Hippocampal formation (tissue), 2 donors: ENCODE results near the gene SBNO2.

Source experiments
- DNase-seq, 2 donors: peaks; one replicate each; lab custom pipeline; 2025; lab: John Stamatoyannopoulos, UW

The SBNO2 gene

GRCh38 chr19:1154731-1155351 is 19.2 kb downstream of the SBNO2 start:
- no peak for DNase-seq

DNA sequence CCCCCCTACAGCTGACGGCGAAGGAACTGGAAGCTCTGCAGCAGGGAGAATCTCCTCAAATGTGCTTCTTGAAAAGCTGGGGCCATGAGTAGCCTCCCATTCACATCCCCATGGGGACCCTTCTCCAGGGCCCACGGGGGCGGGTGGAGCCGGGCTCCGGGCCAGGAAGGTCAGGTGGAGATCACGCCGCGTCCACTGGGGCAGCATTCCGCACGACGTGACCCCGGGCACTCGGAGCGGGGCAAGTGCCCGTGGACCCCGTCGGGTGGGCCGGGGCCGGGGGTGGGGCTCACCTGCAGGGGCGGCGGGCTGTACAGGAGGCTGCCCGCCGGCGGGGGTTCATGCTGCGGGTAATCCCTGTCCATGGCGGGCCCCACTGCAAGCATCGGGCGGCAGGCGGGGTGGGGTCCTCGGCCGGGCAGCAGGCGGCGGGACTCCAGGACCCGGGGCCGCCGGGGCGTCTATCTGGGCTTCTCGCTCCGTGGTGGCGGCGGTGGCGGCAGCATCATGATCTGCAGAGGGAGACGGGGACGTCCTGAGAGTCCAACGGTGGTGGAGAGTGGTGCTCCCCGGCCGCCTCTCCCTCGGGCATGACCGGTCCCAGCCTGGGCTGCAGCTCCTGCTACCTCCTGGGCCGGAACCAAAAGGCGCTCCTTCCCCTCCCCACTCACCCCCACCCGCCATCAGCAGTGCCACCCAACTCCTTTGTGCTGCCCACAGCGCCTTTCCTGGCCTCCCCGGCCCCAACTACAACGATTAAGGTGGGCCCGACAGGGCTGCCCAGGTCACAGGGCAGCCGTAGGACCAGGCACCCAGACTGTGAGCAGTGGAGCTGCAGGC is 20.0 kb downstream of the SBNO2 start:
- DNase-seq, result no peak

DNA sequence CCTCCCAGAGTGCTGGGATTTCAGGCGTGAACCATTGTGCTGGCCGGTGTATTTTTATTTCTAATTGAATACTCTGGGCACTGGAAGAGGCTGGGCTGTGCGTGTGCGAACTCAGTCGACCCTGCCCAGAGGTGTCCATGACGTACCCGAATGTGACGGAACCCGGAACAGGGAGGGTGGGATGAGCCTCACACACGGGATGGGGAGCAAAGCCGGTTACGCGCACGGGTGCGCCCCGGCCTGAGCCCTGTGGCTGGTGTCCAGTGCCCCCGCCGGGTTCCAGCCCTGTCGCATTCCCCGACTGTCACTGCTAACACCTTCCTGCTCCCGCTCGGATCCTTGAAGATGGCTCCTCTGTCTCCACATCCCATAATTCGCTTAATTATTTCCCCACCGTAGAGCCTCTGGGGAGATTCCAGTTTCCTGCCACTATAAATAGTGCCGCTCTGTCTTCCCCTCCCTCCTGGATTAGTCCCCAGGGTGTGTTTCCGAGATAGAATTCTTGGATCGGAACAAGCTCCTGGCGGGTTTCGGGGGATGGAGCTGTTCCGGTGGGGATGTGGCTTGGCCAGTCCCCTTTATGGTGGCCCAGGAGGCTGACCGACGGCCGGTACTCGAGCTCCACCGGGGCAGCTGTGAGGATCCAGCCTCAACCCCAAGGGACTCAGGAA is 22.0 kb downstream of the SBNO2 start:
- no peak for DNase-seq

- no peak for DNase-seq
These were observed 22.9 kb downstream of the SBNO2 start for GRCh38 chr19:1151037-1151724.

GRCh38 chr19:1150333-1151036 is 23.6 kb downstream of the SBNO2 start:
- DNase-seq, result no peak

DNA sequence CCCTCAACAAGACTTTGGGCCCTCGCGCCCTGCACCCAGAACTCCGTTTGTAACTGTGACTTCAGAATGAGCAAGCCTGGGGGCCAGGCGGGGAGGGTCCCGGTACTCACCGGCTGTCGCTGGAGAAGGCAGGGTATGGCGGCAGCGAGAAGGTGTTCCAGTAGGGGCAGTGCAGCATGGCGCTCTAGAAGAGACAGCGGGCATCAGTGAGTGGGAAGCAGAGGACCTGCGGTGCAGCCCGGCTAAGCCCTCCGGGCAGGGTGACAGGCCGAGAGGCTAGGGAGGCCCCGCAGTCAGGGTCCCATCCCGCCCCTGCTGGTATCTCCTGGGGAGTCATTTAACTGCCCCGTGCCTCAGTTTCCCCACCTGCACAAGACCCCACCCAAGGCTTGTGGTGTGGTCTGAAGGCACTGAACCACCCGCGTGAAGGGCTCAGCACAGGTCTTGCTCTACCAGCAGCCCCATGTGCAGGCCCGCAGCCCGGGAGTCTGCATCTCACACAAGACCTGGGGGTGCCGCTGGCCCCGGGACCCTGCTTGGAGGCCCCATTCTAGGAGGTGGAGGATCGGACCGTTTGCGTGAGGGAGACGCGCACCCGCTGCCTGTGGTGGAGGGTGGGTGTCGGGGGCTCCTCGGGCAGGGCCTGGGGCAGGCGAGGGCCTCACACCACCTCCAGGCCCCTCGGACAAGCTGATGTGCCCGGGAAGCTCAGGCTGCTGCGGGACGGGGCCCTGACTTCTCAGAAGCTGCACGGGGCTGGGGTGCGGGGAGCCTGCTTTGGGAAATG is 24.6 kb downstream of the SBNO2 start:
- no peak for DNase-seq

GRCh38 chr19:1147934-1148549 is 26.0 kb downstream of the SBNO2 start:
- no peak for DNase-seq

DNA sequence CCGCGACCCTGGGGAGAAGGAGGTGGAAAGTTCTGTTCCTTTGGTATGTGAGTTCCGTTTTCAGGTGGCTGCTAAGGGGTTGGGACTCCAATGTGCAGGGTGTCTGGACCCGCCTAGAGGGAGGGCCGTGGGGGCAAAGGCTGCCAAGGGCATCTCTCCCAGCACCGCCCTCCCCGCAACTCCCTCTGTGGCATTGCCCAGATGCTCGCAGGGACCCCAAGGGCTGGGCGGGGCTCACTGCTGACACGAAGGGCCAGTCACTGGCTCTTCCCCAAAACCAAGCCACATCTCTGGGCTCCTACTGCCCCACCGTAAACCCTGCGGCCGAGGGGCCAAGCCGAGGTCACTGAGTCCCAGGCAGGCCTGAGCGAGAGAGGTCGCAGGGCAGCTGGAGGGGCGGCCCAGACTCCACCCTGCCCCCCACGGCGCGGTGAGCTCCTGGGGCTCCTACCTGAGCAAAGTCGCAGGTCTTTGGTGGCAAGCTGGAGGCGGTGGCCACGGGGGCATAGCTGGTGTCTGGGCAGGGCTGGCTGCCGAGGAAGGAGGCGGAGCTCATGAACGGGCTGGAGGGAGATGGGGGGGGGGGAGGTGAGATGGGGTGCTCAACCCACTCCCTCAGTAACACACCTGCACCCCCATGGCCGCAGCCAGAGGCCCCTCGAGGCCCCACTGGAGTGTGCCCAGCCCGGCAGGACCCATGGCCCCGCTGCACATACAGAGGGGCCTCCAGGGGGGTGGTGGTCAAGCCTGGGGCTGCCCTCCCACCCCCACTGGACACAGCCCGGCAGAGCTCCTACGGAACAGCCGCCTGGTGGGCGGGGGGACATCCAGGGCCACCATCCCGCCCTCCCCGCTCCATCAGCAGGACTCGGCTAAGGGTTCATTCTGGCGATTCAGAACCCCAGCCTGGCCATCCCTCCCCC is 26.9 kb downstream of the SBNO2 start:
- DNase-seq, result no peak

DNA sequence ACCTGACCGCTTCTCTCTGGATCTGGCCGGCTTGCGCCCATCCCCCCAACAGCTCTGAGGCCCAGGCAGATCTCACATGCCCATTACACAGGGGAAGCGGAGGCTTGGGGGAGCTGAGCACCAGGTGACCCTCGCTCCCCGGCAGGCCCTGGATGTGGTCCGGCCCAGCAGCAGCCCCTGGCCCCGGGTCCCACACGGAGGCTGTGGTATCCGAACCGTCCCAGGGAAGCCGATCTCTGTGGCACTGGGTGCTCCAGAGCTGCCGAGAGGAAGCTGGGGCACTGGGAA is 27.7 kb downstream of the SBNO2 start:
- DNase-seq, result no peak

GRCh38 chr19:1145635-1146411 is 28.2 kb downstream of the SBNO2 start:
- no peak for DNase-seq

DNA sequence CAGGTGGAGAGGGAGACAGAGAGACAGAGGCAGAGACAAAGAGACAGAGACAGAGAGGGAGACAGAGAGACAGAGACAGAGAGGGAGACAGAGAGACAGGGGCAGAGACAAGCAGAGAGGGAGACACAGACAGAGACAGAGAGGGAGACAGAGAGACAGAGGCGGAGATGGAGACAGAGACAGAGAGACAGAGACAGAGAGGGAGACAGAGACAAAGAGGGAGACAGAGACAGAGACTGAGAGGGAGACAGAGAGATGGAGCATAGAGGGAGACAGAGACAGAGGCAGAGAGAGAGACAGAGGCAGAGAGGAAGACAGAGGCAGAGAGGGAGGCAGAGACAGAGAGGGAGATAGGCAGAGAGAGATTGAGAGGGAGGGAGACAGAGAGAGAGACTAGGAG is 29.3 kb downstream of the SBNO2 start:
- DNase-seq, result no peak

- DNase-seq, result no peak
These were observed 30.2 kb downstream of the SBNO2 start for GRCh38 chr19:1143828-1144399.

DNA sequence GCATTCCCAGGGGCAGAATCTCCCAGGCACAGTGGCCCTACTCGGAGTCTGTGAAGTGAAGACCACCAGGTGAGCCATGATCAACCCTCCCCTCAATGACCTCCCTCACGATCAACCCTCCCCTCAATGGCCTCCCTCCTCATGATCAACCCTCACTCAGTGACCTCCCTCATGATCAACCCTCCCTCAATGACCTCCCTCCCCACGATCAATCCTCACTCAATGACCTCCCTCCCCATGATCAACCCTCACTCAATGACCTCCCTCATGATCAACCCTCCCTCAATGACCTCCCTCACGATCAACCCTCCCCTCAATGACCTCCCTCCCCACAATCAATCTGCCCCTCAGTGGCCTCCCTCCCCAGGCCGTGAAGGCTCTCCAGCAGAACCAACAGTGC is 32.1 kb downstream of the SBNO2 start:
- DNase-seq, result no peak

GRCh38 chr19:1140272-1141027 is 33.6 kb downstream of the SBNO2 start:
- DNase-seq, result no peak

DNA sequence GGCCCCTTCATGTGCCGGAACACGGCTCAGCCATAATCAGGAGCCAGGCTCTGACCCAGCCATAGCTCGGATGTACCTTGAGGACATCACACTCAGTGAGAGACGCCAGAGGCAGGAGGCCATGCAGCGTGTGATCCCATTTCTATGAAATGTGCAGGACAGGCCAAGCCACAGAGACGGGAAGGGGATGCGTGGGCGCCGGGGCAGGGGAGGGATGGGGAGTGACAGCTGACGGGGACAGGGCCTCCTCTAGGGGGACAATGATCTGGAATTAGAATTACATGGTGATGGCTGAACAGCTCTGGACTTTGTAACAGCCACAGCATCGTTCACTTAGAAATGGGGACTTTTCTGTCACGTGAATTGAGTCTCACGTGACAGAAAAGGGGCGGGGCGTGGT is 34.9 kb downstream of the SBNO2 start:
- no peak for DNase-seq

DNA sequence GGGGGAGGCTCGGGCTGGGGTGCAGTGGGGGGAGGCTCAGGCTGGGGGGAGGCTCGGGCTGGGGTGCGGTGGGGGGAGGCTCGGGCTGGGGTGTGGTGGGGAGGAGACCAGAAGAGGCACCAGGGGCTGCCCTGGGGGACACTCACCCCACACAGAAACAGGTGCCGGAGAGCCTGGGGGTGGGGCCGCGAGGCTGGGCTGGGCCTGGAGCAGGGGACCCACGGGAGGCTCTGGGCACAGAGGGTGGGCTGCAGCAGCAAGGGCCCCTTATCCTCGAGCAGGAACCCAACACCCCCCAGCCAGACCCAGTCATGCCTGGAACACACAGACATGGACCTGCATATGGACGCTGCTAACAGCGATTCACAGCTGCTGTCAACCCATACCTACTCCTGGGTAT is 35.9 kb downstream of the SBNO2 start:
- no peak for DNase-seq

GRCh38 chr19:1136621-1137317 is 37.3 kb downstream of the SBNO2 start:
- DNase-seq, result no peak
